ENCODE results near the gene COBLL1. TPM values are rescaled to one million over a fixed set of nuclear protein-coding genes. Genes with fewer than 3 reads are reported as not detected.
A peak's percentile ranks its signal among the peaks of the same experiment; 100 is the strongest.

The COBLL1 gene
- total and polyA plus RNA-seq, 5 donors from 2014 or later, result 0.49 to 1.3 TPM; not detected in 3

- Histone ChIP-seq H3K27ac (ENCODE audit: insufficient read depth, low read length, poor library complexity, severe bottlenecking) (no peak overlapping the region), H3K27me3 (ENCODE audit: control insufficient read depth, insufficient read depth, low read length) (no peaks in the 10 kb centered on the region), H3K4me3 (ENCODE audit: low read depth, low read length) (no peak overlapping the region), H3K9me3 (ENCODE audit: control insufficient read depth in 2 of 2, low read length in 2 of 2) (peaks cover 0 to 2% of the 10 kb centered on the region in 2 experiments), H3K4me1 (ENCODE audit: control insufficient read depth, insufficient read depth, low read length, poor library complexity, severe bottlenecking) (no peaks in the 10 kb centered on the region), H3K36me3 (ENCODE audit: control insufficient read depth, insufficient read depth, low read length) (no peaks in the 10 kb centered on the region)
- H3K4me1 Mint-ChIP-seq, result no peaks in the 10 kb centered on the region
- no peak for DNase-seq
- H3K4me3 Mint-ChIP-seq, result no peak overlapping the region
- peaks cover 0 to 5% (median 0%) of the 10 kb centered on the region in 7 donors for H3K9me3 Mint-ChIP-seq
- no peak overlapping the region for H3K27ac Mint-ChIP-seq
- no peaks in the 10 kb centered on the region for H3K36me3 Mint-ChIP-seq
- ATAC-seq (ENCODE audit: low read depth in 2 of 2), result no peak
- no peaks in the 10 kb centered on the region for H3K27me3 Mint-ChIP-seq
Observed at GRCh38 chr2:164671664-164672396, 169.8 kb downstream of the COBLL1 start.

GRCh38 chr2:164669291-164669690 is 172.3 kb downstream of the COBLL1 start:
- Histone ChIP-seq H3K27me3 (ENCODE audit: control insufficient read depth, insufficient read depth, low read length) (no peaks in the 10 kb centered on the region), H3K36me3 (ENCODE audit: control insufficient read depth, insufficient read depth, low read length) (no peaks in the 10 kb centered on the region), H3K9me3 (ENCODE audit: control insufficient read depth in 2 of 2, low read length in 2 of 2) (no peaks in the 10 kb centered on the region), H3K27ac (ENCODE audit: insufficient read depth, low read length, poor library complexity, severe bottlenecking) (no peak overlapping the region), H3K4me3 (ENCODE audit: low read depth, low read length) (no peak overlapping the region), H3K4me1 (ENCODE audit: control insufficient read depth, insufficient read depth, low read length, poor library complexity, severe bottlenecking) (no peaks in the 10 kb centered on the region)
- peaks cover 0 to 5% (median 0%) of the 10 kb centered on the region in 7 donors for H3K9me3 Mint-ChIP-seq
- H3K27ac Mint-ChIP-seq, result no peak overlapping the region
- no peaks in the 10 kb centered on the region for H3K27me3 Mint-ChIP-seq
- no peaks in the 10 kb centered on the region for H3K36me3 Mint-ChIP-seq
- no peak for DNase-seq
- ATAC-seq (ENCODE audit: low read depth in 2 of 2), result no peak
- H3K4me1 Mint-ChIP-seq, result no peaks in the 10 kb centered on the region
- no peak overlapping the region for H3K4me3 Mint-ChIP-seq

- Mint-ChIP-seq H3K9me3 (peaks cover 0 to 5% (median 1%) of the 10 kb centered on the region in 7 donors), H3K4me1 (no peaks in the 10 kb centered on the region), H3K27ac (peak overlapping the region in 1 of 3 donors; percentile 26), H3K36me3 (no peaks in the 10 kb centered on the region), H3K27me3 (no peaks in the 10 kb centered on the region), H3K4me3 (no peak overlapping the region)
- ATAC-seq (ENCODE audit: low read depth in 2 of 2) (no peak), DNase-seq (no peak)
- no peaks in the 10 kb centered on the region for H3K27me3 ChIP-seq (ENCODE audit: control insufficient read depth, insufficient read depth, low read length)
- H3K4me3 ChIP-seq (ENCODE audit: low read depth, low read length), result no peak overlapping the region
- no peaks in the 10 kb centered on the region for H3K4me1 ChIP-seq (ENCODE audit: control insufficient read depth, insufficient read depth, low read length, poor library complexity, severe bottlenecking)
- no peaks in the 10 kb centered on the region for H3K36me3 ChIP-seq (ENCODE audit: control insufficient read depth, insufficient read depth, low read length)
- no peak overlapping the region for H3K27ac ChIP-seq (ENCODE audit: insufficient read depth, low read length, poor library complexity, severe bottlenecking)
- no peaks in the 10 kb centered on the region for H3K9me3 ChIP-seq (ENCODE audit: control insufficient read depth in 2 of 2, low read length in 2 of 2)
Observed at GRCh38 chr2:164667566-164667965, 174.1 kb downstream of the COBLL1 start.

GRCh38 chr2:164664070-164664469 is 177.6 kb downstream of the COBLL1 start:
- Mint-ChIP-seq H3K9me3 (peaks cover 0 to 5% (median 3%) of the 10 kb centered on the region in 7 donors), H3K36me3 (no peaks in the 10 kb centered on the region), H3K27ac (no peak overlapping the region), H3K4me3 (no peak overlapping the region), H3K4me1 (no peaks in the 10 kb centered on the region), H3K27me3 (no peaks in the 10 kb centered on the region)
- no peaks in the 10 kb centered on the region for H3K27me3 ChIP-seq (ENCODE audit: control insufficient read depth, insufficient read depth, low read length)
- ATAC-seq (ENCODE audit: low read depth in 2 of 2) (no peak), DNase-seq (no peak)
- no peak overlapping the region for H3K4me3 ChIP-seq (ENCODE audit: low read depth, low read length)
- no peak overlapping the region for H3K27ac ChIP-seq (ENCODE audit: insufficient read depth, low read length, poor library complexity, severe bottlenecking)
- H3K36me3 ChIP-seq (ENCODE audit: control insufficient read depth, insufficient read depth, low read length), result no peaks in the 10 kb centered on the region
- no peaks in the 10 kb centered on the region for H3K4me1 ChIP-seq (ENCODE audit: control insufficient read depth, insufficient read depth, low read length, poor library complexity, severe bottlenecking)
- H3K9me3 ChIP-seq (ENCODE audit: control insufficient read depth in 2 of 2, low read length in 2 of 2), result no peaks in the 10 kb centered on the region

- Histone ChIP-seq H3K27ac (ENCODE audit: insufficient read depth, low read length, poor library complexity, severe bottlenecking) (no peak overlapping the region), H3K36me3 (ENCODE audit: control insufficient read depth, insufficient read depth, low read length) (no peaks in the 10 kb centered on the region), H3K27me3 (ENCODE audit: control insufficient read depth, insufficient read depth, low read length) (no peaks in the 10 kb centered on the region), H3K9me3 (ENCODE audit: control insufficient read depth in 2 of 2, low read length in 2 of 2) (no peaks in the 10 kb centered on the region), H3K4me1 (ENCODE audit: control insufficient read depth, insufficient read depth, low read length, poor library complexity, severe bottlenecking) (no peaks in the 10 kb centered on the region), H3K4me3 (ENCODE audit: low read depth, low read length) (no peak overlapping the region)
- H3K27ac Mint-ChIP-seq, result no peak overlapping the region
- H3K4me1 Mint-ChIP-seq, result no peaks in the 10 kb centered on the region
- peaks cover 0 to 6% (median 4%) of the 10 kb centered on the region in 7 donors for H3K9me3 Mint-ChIP-seq
- ATAC-seq (ENCODE audit: low read depth in 2 of 2), result no peak
- no peaks in the 10 kb centered on the region for H3K27me3 Mint-ChIP-seq
- no peaks in the 10 kb centered on the region for H3K36me3 Mint-ChIP-seq
- no peak overlapping the region for H3K4me3 Mint-ChIP-seq
- DNase-seq, result no peak
Observed at GRCh38 chr2:164662868-164663631, 178.6 kb downstream of the COBLL1 start.

- H3K4me1 Mint-ChIP-seq, result no peaks in the 10 kb centered on the region
- Histone ChIP-seq H3K27ac (ENCODE audit: insufficient read depth, low read length, poor library complexity, severe bottlenecking) (no peak overlapping the region), H3K27me3 (ENCODE audit: control insufficient read depth, insufficient read depth, low read length) (no peaks in the 10 kb centered on the region), H3K4me1 (ENCODE audit: control insufficient read depth, insufficient read depth, low read length, poor library complexity, severe bottlenecking) (no peaks in the 10 kb centered on the region), H3K36me3 (ENCODE audit: control insufficient read depth, insufficient read depth, low read length) (no peaks in the 10 kb centered on the region), H3K4me3 (ENCODE audit: low read depth, low read length) (no peak overlapping the region), H3K9me3 (ENCODE audit: control insufficient read depth in 2 of 2, low read length in 2 of 2) (no peaks in the 10 kb centered on the region)
- H3K9me3 Mint-ChIP-seq, result peaks cover 0 to 6% (median 4%) of the 10 kb centered on the region in 7 donors
- H3K4me3 Mint-ChIP-seq, result no peak overlapping the region
- no peaks in the 10 kb centered on the region for H3K36me3 Mint-ChIP-seq
- no peaks in the 10 kb centered on the region for H3K27me3 Mint-ChIP-seq
- DNase-seq (no peak), ATAC-seq (ENCODE audit: low read depth in 2 of 2) (no peak)
- no peak overlapping the region for H3K27ac Mint-ChIP-seq
Observed at GRCh38 chr2:164662066-164662465, 179.6 kb downstream of the COBLL1 start.

GRCh38 chr2:164661349-164661748 is 180.3 kb downstream of the COBLL1 start:
- Histone ChIP-seq H3K27me3 (ENCODE audit: control insufficient read depth, insufficient read depth, low read length) (no peaks in the 10 kb centered on the region), H3K4me1 (ENCODE audit: control insufficient read depth, insufficient read depth, low read length, poor library complexity, severe bottlenecking) (no peaks in the 10 kb centered on the region), H3K4me3 (ENCODE audit: low read depth, low read length) (no peak overlapping the region), H3K27ac (ENCODE audit: insufficient read depth, low read length, poor library complexity, severe bottlenecking) (no peak overlapping the region), H3K9me3 (ENCODE audit: control insufficient read depth in 2 of 2, low read length in 2 of 2) (no peaks in the 10 kb centered on the region), H3K36me3 (ENCODE audit: control insufficient read depth, insufficient read depth, low read length) (no peaks in the 10 kb centered on the region)
- ATAC-seq (ENCODE audit: low read depth in 2 of 2), result no peak
- H3K4me3 Mint-ChIP-seq, result no peak overlapping the region
- peaks cover 0 to 6% (median 3%) of the 10 kb centered on the region in 7 donors for H3K9me3 Mint-ChIP-seq
- H3K27ac Mint-ChIP-seq, result no peak overlapping the region
- no peaks in the 10 kb centered on the region for H3K36me3 Mint-ChIP-seq
- no peaks in the 10 kb centered on the region for H3K4me1 Mint-ChIP-seq
- no peaks in the 10 kb centered on the region for H3K27me3 Mint-ChIP-seq
- DNase-seq, result no peak
